Activated gamma-delta T cell treated with anti-CD3 and anti-CD28 coated beads, Interleukin-2, amount 50 U/mL, for 16 hours (primary cell): Measurements from ENCODE around the gene NODAL.
A peak's percentile ranks its signal among the peaks of the same experiment; 100 is the strongest.

ENCODE experiments used
- DNase-seq: peaks from one replicate; pipeline ENCODE4 v3.0.0-alpha.2; 2020; ENCODE audit warnings: low read depth

The NODAL gene

GRCh38 chr10:70432561-70433263, 8.8 kb downstream of the NODAL start:
- no peak for DNase-seq

GRCh38 chr10:70432101-70432500, 9.4 kb downstream of the NODAL start:
- no peak for DNase-seq

DNA sequence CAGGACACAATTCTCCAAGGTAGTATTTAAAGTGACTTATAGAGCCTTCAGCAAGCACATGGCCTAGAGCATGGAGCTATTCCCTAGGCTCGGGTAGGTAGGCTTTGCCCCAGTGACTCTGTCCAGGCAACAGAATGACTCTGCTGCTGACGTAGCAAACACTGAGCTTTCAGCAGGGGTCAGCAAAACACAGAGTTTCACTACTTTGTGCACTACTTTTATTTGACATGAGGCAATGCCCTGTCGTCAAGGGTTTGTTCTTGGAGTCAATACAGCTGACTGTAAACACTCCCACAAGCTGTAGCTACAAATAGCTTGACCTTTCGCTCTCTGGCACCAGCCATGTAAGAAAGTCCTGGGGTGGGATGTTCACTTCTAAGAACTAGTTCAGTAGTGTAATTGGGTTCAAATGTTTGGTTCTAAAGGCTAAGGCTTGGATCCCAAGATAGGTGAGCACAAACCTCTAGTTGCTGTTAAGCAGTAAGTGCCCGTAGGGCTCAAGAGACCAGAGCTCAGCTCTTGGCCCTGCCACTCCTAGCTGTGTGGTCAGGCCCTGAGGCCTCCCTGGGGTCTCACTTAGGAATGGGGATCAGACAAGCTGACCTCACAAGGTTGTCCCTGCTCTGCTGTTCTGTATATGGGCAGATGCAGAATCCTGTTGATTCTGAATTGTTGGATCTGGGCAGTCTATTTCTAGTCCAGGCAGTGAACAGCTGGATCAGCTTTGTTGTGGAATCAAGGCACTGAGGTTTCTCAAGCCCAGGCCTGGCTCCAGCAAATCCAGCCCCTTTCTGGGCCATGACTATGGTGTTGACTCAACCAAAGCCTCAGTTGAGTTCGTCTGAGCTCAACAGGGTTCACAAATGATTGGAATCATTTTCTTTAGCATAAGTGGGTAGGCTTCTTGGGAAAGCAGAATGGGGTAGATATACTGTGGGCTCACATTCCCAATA, 10.7 kb downstream of the NODAL start:
- DNase-seq: no peak

DNA sequence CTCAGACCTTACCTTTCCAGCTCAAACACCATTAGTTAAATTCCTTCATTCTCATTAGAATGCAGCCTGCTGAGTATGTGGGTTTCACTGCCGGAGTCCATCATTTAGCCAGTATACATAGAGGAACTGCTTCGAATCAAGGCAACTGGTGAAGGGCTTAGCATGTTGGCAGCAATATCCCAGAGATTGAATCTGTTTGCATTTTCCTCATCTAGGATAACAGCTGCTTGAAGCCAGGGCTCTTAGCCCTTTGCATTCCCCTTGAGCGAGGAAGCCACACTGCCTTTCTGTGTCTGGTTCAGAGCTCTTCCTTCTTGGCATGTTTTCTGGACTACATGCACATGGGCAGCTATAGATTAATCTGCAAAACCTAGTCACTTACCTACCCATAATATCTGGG, 14.7 kb downstream of the NODAL start:
- no peak for DNase-seq

GRCh38 chr10:70425096-70425495, 16.4 kb downstream of the NODAL start:
- DNase-seq: no peak

- no peak for DNase-seq
Measured at GRCh38 chr10:70424320-70424719, 17.2 kb downstream of the NODAL start.

GRCh38 chr10:70418713-70419112, 22.8 kb downstream of the NODAL start:
- no peak for DNase-seq

- no peak for DNase-seq
Measured at GRCh38 chr10:70418229-70418628, 23.3 kb downstream of the NODAL start.

DNA sequence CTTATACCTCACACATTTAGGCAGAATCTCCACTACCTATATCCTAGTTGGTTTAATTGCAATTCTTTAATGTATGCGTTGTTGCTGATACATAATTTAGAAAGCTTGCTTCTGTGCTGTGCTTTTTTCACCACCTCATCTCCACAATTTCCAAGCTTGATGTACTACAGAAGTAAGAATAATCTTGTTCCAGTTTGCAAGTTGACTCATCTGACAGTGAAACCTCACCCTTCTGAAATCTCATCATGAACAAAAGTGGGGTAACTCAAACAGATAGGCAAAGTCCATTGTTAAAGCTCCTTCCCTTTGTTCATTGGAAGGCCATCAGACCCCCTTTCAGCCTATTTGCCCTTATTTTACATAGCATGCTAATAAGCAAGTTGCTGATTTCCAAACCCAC, 23.9 kb downstream of the NODAL start:
- DNase-seq: no peak

DNA sequence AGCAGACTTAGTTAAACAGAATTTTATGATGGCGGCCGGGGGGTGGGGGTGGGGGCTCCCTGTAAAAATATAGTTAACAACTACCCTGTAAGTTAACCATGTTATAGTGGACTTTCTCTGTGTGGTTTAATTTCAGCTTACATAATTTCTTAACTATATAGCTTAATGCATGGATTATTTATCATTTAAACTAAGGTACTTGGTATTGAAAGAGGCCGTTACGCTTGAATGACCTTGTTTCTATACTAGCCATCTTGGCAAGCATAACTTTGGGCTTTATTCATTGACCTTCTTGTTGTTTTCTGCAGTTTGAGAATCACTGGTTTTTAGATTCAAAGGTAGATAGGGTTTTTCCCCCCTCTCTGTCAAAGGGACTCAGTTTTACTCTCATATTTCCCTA, 29.1 kb downstream of the NODAL start:
- DNase-seq: no peak

DNA sequence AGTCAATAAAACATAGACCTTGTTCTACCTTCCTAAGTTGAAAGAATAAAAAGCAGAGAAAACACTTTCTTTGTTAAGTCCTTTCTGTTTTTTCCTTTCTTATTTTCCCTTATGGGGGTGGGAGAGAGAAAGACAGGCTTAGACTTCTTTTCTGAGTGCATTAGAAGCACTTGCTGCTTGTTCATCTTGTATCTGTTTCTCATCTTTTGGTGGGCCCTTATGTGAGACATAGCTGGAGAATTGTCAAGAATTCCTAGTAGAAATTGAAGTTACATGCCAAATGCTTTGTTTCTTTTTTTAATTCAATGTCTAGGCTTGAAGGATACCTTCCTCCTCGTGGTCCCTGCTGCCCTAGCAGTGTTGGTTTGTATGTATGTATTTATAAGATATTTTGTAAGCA, 30.9 kb downstream of the NODAL start:
- no peak for DNase-seq

DNA sequence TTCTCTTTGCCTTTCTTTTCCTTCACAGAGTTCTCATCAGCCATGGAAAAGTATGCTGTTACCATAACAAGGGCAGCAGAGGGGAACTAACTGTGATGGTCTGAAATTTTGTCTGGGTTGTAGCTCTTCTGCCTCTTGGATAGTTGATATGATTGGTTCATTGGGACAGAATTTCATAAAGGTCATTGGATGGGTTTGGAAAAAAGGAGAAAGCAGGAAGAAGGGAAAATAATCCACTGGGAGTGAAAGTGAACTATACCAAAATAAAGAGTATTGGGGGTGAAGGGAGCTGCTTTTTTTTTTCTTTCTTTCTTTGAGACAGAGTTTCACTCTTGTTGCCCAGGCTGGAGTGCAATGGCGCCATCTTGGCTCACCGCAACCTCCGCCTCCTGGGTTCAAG, 31.7 kb downstream of the NODAL start:
- no peak for DNase-seq

GRCh38 chr10:70405037-70405824, 36.2 kb downstream of the NODAL start:
- no peak for DNase-seq

- no peak for DNase-seq
Measured at GRCh38 chr10:70404787-70405036, 36.8 kb downstream of the NODAL start.

DNA sequence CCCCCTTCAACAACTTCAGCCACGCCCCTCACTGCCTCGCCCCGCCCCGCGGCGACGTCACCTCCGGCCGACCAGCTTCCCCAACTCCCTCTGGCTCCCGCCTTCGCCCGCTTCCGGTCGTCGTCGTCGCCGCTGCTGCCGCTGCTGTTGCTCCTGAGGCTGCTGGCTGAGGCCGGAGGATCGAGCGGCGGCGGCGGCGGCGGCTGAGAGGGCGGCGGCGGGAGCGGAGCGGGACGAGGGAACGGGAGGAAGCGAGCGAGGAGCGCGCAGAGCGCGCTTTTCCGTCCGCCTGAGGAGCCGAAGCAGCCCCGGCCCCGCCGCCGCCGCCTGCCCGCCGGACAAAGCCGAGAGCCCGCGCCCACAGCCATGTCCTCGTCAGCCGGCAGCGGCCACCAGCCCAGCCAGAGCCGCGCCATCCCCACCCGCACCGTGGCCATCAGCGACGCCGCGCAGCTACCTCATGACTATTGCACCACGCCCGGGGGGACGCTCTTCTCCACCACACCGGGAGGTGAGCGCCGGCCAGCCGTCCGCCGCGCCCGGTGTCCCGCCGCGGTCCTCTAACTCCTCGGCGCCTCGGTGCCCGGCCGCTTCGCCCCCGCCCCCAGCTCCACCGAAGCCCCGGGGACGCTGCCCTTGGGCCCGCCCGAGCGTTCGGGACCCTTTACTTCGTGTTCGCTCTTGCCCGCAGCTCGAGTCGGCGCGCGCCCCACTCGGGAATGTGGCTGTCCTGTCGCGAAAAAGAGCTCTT, 37.3 kb downstream of the NODAL start, which contains the start of gene EIF4EBP2:
Gene EIF4EBP2, plus strand, starts transcription at position 110 of the 751 bp plus-strand sequence. Its CDS starts 257 bp downstream, at position 367.
- peak; percentile 99 for DNase-seq

DNA sequence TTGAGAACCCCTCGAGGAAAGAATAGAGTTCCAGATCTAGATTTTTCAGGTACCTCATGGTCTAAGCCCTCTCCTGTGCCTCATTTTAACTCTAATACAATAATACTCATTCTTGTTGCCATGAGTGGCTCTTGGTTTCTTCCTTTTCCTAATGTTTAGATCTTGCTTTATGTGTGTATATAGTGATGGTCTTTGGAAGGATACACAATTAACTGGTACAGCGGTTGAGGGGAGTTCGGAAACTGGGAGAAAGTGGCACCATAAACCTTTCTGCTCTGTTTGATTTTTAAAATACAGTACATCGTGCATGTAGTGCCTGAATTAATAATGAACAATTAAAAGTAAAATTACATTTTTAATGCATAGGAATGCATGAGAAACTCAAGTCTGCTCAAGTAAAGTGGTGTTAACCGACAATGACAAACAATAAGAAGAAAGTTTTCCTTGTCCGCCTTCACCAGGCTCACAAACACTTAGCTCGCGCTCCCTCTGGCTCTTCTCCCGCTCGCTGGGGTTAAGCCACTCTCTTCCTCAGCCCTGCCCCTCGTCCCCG, 37.9 kb downstream of the NODAL start:
- DNase-seq: no peak

DNA sequence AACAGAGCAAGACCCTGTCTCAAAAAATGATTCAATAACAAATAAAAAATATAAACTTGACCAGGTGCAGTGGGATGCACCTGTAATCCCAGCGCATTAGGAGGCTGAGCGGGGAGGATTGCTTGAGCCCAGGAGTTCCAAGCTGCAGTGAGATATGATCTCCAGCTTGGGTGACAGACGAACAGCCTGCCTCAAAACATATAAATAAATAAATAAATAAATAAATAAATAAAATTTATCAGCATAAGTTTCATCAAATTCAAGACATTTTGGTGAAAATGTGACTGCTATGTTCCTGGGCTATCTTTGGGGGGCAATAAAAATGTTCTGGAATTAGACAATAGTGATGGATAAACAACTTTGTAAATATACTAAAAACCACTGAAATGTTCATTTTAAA, 42.3 kb downstream of the NODAL start:
- no peak for DNase-seq

DNA sequence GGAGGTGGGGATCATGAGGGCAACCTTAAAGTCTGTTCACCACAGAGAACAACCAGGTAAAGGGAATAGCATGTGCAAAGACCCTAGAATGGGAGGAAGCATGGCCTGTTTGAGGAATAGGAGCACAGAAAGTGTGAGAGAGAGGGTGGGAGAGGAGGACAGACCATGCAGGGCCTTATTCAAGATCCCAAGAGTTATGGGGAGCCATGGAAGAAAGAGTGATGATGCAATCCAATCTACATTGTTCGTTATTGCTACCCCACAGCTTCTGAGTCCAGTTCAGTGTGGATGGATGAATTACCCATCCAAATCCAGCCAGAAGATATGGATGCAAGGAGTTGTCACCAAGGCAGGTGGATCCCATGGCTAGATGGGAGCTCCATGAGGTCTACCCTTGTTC, 45.3 kb downstream of the NODAL start:
- DNase-seq: no peak

- DNase-seq: no peak
Measured at GRCh38 chr10:70391654-70392053, 49.8 kb downstream of the NODAL start.
